ENCODE data around the gene SORD.
"Not testable (repeated sequence)": the region's sequence is repeated elsewhere in the genome, so short reads cannot be mapped to it uniquely, and the experiment has no call there.

SORD gene

GRCh38 chr15:45009046-45009445 is 13.9 kb upstream of the SORD start:
- peaks cover under 1% of the 10 kb centered on the region for H3K4me1 Mint-ChIP-seq
- no peak overlapping the region for H3K4me3 Mint-ChIP-seq
- H3K9me3 Mint-ChIP-seq = peaks cover 6% of the 10 kb centered on the region in 2 donors
- DNase-seq (no peak), ATAC-seq (no peak)
- H3K27ac Mint-ChIP-seq = no peak overlapping the region
- peaks cover 10% of the 10 kb centered on the region for H3K27me3 Mint-ChIP-seq

GRCh38 chr15:45015114-45015513 is 7.9 kb upstream of the SORD start:
- H3K27ac Mint-ChIP-seq, H3K9me3 Mint-ChIP-seq, ATAC-seq, DNase-seq, H3K4me3 Mint-ChIP-seq, H3K4me1 Mint-ChIP-seq: not testable (repeated sequence)
- H3K27me3 Mint-ChIP-seq = peaks cover 49% of the 10 kb centered on the region

GRCh38 chr15:45020222-45020900 is 2.6 kb upstream of the SORD start:
- not testable (repeated sequence) for H3K9me3 Mint-ChIP-seq, ATAC-seq, H3K4me3 Mint-ChIP-seq, DNase-seq, H3K27ac Mint-ChIP-seq
- Mint-ChIP-seq H3K27me3 (peaks cover 43% of the 10 kb centered on the region), H3K4me1 (peaks cover 20% of the 10 kb centered on the region)

GRCh38 chr15:45020901-45021259 is 2.1 kb upstream of the SORD start:
- DNase-seq, H3K4me3 Mint-ChIP-seq, H3K27ac Mint-ChIP-seq, ATAC-seq, H3K9me3 Mint-ChIP-seq: not testable (repeated sequence)
- H3K4me1 Mint-ChIP-seq = peaks cover 25% of the 10 kb centered on the region
- H3K27me3 Mint-ChIP-seq = peaks cover 43% of the 10 kb centered on the region

GRCh38 chr15:45021348-45021747 is 1.6 kb upstream of the SORD start:
- no peaks in the 10 kb centered on the region for H3K9me3 Mint-ChIP-seq
- H3K4me1 Mint-ChIP-seq = peaks cover 29% of the 10 kb centered on the region
- no peak overlapping the region for H3K4me3 Mint-ChIP-seq
- DNase-seq (no peak), ATAC-seq (no peak)
- no peak overlapping the region for H3K27ac Mint-ChIP-seq
- peaks cover 41% of the 10 kb centered on the region for H3K27me3 Mint-ChIP-seq

GRCh38 chr15:45023659-45024225 is 747 bp downstream of the SORD start:
- DNase-seq (no peak), ATAC-seq (no peak)
- peaks cover 17% of the 10 kb centered on the region for H3K27me3 Mint-ChIP-seq
- no peaks in the 10 kb centered on the region for H3K9me3 Mint-ChIP-seq
- peak overlapping the region; percentile 82 to 92 for H3K4me3 Mint-ChIP-seq
- H3K27ac Mint-ChIP-seq = peak overlapping the region; percentile 79 to 84
- peaks cover 37% of the 10 kb centered on the region for H3K4me1 Mint-ChIP-seq

- H3K9me3 Mint-ChIP-seq, H3K4me3 Mint-ChIP-seq, H3K27me3 Mint-ChIP-seq, H3K27ac Mint-ChIP-seq, ATAC-seq, DNase-seq: not testable (repeated sequence)
- peaks cover 37% of the 10 kb centered on the region for H3K4me1 Mint-ChIP-seq
These were observed 1.7 kb downstream of the SORD start for GRCh38 chr15:45024649-45025048.

- peaks cover 37% of the 10 kb centered on the region for H3K4me1 Mint-ChIP-seq
- not testable (repeated sequence) for DNase-seq, H3K9me3 Mint-ChIP-seq, H3K27ac Mint-ChIP-seq, ATAC-seq, H3K4me3 Mint-ChIP-seq, H3K27me3 Mint-ChIP-seq
These were observed 2.6 kb downstream of the SORD start for GRCh38 chr15:45025627-45026026.

- Mint-ChIP-seq H3K9me3 (no peaks in the 10 kb centered on the region), H3K4me1 (peaks cover 37% of the 10 kb centered on the region), H3K4me3 (no peak overlapping the region), H3K27ac (peak overlapping the region in 1 of 2 donors; percentile 5), H3K27me3 (no peaks in the 10 kb centered on the region)
- no peak for ATAC-seq
- DNase-seq = no peak
These were observed 3.7 kb downstream of the SORD start for GRCh38 chr15:45026651-45027190.

- Mint-ChIP-seq H3K27ac (no peak overlapping the region), H3K4me1 (peaks cover 37% of the 10 kb centered on the region), H3K27me3 (no peaks in the 10 kb centered on the region), H3K4me3 (no peak overlapping the region), H3K9me3 (no peaks in the 10 kb centered on the region)
- ATAC-seq (no peak), DNase-seq (no peak)
These were observed 4.2 kb downstream of the SORD start for GRCh38 chr15:45027220-45027619.

- Mint-ChIP-seq H3K4me3 (no peak overlapping the region), H3K27me3 (no peaks in the 10 kb centered on the region), H3K4me1 (peaks cover 22% of the 10 kb centered on the region), H3K27ac (peak overlapping the region in 1 of 2 donors; percentile 59), H3K9me3 (no peaks in the 10 kb centered on the region)
- ATAC-seq (no peak), DNase-seq (no peak)
These were observed 7.7 kb downstream of the SORD start for GRCh38 chr15:45030743-45031142.

GRCh38 chr15:45031522-45032028 is 8.6 kb downstream of the SORD start:
- peaks cover 22% of the 10 kb centered on the region for H3K4me1 Mint-ChIP-seq
- not testable (repeated sequence) for H3K4me3 Mint-ChIP-seq, ATAC-seq, DNase-seq, H3K9me3 Mint-ChIP-seq, H3K27me3 Mint-ChIP-seq, H3K27ac Mint-ChIP-seq

GRCh38 chr15:45032501-45032900 is 9.5 kb downstream of the SORD start:
- Mint-ChIP-seq H3K27ac (peak overlapping the region in 1 of 2 donors; percentile 59), H3K4me1 (peaks cover 21% of the 10 kb centered on the region)
- H3K4me3 Mint-ChIP-seq, H3K27me3 Mint-ChIP-seq, ATAC-seq, H3K9me3 Mint-ChIP-seq, DNase-seq: not testable (repeated sequence)

GRCh38 chr15:45034087-45034486 is 11.1 kb downstream of the SORD start:
- H3K27me3 Mint-ChIP-seq, H3K4me3 Mint-ChIP-seq, DNase-seq, H3K27ac Mint-ChIP-seq, H3K9me3 Mint-ChIP-seq, ATAC-seq: not testable (repeated sequence)
- H3K4me1 Mint-ChIP-seq = peaks cover 21% of the 10 kb centered on the region

- peaks cover 21% of the 10 kb centered on the region for H3K4me1 Mint-ChIP-seq
- H3K4me3 Mint-ChIP-seq, DNase-seq, ATAC-seq, H3K27me3 Mint-ChIP-seq, H3K9me3 Mint-ChIP-seq, H3K27ac Mint-ChIP-seq: not testable (repeated sequence)
These were observed 11.8 kb downstream of the SORD start for GRCh38 chr15:45034600-45035375.
